ENCODE measurements around the gene NUP35.

- no peak for TF ChIP-seq POLR2A (IDR thresholded peaks at IDR 0.05)
- TF ChIP-seq CTCF (IDR thresholded peaks at IDR 0.05): no peak
Observed at GRCh38 chr2:183185534-183185933, 61.3 kb downstream of the NUP35 start.
